ENCODE results near the gene ICAM1. TPM values are rescaled to one million over a fixed set of nuclear protein-coding genes. Genes with fewer than 3 reads are reported as not detected.
"Not testable (repeated sequence)": the region's sequence is repeated elsewhere in the genome, so short reads cannot be mapped to it uniquely, and the experiment has no call there.

The ICAM1 gene
- polyA plus RNA-seq (ENCODE audit: insufficient read length in 4 of 4), result 10 to 100 TPM in 1 of 4 donors, 1 to 10 TPM in 3; 5.8 to 10.3 (median 7.3) TPM

GRCh38 chr19:10270616-10271394 is at the start of gene ICAM1:
TSS of gene ICAM1 (plus strand) at chr19:10271120. CDS start at chr19:10271160, 40 bp downstream.
- DNase-seq (ENCODE audit: low read depth in 4 of 4, low spot score in 3 of 4), result no peak

DNA sequence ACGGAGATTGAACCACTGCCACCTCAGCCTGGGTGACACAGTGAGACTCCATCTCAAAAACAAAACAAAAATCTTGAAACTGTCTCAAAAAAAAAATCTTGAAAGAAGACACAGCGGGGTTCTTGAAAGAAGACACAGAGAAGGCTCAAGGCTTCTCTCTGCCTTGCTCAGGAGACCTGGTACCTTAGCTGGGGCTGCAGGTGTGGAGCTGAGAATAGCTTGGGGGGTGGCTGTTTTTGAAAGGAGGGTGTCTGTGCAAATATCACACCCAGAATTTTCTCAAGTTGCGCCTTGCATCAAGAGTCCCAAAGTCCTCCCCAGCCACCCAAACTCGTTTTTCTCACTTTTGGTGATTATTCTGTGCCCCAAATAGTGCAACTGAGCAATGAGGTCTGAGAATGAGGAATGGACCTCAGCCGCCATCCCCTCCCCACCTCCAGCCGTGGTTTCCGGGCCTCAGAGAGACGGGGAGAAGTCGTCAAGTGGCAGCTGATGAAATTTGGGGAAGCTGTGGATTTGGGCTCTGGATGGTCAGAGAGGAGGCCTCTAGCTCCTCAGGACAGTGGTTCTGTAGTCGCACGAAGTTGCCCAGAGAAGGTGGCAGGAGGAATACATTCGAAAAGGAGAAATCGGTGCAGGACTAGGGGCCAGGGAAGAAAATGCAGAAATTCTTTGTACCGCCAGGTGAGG is 48.6 kb upstream of the ICAM1 start:
- DNase-seq (ENCODE audit: low read depth in 4 of 4, low spot score in 3 of 4), result no peak

DNA sequence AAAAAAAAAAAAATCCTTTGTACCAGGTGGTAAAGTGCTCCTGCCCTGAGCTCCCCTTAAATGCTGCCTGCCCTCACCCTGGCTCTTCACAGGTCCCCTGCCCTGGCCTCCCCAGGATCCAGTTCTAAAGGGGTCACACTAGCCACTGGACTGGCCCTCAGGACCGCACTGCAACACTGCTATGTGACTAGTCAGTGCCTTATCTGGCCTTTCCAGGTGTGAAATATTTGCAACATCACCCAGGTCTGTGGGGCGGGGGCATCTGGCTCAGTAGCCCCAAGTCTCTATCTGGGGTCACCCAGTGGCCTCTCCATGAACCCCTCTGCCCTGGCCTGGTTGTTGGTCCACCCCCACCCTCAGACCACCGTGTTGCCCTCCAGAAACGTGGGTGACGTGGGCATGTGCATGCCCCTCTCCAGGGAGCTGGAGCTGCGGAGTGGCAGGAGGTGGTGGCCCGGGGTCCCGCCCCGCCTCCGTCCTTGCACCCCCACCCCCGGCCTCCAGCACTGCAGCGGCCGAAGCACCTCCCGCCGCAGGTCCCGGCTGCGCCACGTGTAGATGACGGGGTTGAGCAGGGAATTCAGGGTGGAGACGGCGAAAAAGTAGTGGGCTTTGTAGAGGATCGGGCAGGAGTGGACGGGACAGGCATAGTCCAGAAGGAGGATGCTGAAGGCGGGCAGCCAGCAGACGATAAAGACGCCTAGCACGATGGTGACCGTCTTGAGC is 47.3 kb upstream of the ICAM1 start:
- DNase-seq (ENCODE audit: low read depth in 4 of 4, low spot score in 3 of 4), result no peak

GRCh38 chr19:10224337-10224736 is 46.6 kb upstream of the ICAM1 start:
- no peak for DNase-seq (ENCODE audit: low read depth in 4 of 4, low spot score in 3 of 4)

DNA sequence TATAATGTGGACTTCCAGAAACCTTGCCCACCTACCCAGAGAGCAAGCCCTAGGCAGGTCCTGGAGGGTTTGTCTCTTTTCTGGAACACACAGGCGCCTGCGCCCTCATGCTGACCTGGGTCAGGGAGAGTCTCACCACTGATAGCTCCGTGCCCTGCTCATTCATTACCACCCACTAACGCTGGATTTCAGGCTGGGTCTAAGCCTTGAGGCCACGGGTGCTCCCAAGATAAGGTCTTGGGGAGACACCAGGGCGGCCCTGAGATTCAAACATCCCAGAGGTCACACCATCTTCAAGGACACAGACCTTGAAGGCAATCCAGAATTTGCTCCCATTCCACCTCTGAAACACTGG is 44.9 kb upstream of the ICAM1 start:
- DNase-seq (ENCODE audit: low read depth in 4 of 4, low spot score in 3 of 4), result no peak

DNA sequence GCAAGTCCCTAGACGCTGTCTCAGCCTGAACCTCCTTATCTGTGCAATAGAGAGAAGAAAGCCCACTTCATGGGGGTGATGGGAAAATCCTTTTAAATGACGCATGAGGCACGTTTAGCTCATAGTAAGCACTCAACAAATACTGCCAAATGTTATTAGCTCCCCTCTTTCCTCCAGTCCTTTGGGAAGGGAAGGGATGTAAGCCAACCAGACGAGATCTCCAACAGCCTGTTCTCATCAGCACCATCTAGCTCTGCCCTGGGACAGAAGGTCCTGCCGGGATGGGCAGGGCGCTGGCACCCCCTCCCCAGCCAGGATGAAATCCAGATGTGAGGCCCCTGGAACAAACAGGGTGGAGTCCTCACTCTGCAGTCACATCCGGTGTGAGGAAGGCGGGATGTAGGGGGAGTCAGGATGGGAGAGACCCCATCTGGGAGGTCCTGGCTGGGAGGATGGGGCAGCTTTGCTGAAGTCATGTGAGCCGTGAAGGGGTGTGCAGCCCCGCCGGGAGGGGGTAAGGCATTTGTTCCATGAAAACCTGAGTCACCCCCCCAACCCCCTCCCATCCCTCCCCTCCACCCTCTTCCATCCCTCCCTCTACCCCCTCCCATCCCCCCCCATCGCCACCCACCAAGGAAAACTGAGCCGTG is 44.4 kb upstream of the ICAM1 start:
- peak in 3 of 4 donors; percentile 64 to 78 (median 74) for DNase-seq (ENCODE audit: low read depth in 4 of 4, low spot score in 3 of 4)

DNA sequence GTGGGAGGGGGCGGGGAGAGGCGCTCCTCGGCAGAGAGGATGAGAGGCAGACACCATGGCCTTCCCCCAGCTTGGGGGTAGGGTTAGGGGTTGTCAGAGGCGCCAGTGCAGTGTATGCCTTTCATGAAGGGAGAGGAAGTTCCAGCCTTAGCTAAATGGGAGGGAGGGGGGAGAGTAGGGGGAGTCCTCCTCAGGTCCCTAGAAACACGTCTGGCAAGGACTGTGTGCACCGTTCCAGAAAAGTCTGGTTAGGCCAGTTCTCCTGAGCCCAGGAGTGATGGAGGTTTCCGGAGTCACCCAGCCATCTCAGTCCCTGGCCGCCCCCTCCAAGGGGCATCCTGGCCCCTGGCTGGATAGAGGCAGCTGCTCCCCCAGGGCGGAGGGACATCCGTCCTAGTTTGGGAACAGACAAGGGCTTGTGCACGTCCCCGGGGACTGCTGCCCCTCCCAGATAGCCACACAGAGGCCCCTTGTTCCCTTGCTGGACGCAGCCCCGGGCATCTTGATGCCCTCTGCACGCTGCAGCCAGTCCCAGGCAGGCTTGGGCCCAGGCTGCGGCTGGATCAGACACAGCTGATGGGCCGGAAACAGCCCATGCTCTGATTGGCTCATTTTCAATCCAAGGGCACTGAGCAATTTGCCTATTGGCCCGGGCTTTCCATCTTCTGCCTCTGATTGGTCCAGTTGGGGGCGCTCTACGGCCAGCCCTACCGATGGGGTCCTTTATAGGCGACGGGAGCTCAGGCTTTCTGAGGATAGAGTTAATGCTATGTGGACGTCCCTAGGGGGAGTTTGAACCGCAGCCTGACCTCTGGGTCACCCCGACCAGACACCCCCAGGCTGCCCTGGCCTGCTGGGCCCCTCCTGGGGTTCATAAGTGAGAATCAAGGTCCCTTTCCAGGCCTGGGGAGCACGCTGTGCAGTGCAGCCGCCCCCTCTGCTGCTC is 43.6 kb upstream of the ICAM1 start:
- DNase-seq (ENCODE audit: low read depth in 4 of 4, low spot score in 3 of 4), result peak in 3 of 4 donors; percentile 36 to 48 (median 48)

DNA sequence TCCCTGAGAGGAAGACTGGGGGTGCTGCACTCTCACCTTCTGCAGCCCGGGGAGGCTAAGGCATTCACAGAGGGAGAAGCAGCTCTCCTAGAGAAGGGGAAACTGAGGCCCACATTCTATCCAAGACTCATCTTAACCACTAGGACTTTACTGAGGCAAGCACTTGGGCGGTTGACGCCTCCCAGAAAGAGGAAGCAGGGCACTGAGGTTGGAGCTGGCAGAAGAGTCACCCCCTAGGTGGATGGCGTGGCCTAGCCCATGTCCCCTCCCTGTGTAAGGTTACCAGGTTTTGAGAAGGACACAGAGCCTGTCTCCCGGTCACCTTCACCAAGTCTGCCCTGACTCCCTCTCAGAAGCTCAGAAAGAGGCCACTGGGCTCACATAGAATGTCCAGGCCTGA is 42.5 kb upstream of the ICAM1 start:
- DNase-seq (ENCODE audit: low read depth in 4 of 4, low spot score in 3 of 4), result no peak

- DNase-seq (ENCODE audit: low read depth in 4 of 4, low spot score in 3 of 4), result no peak
These were observed 42.0 kb upstream of the ICAM1 start for GRCh38 chr19:10228920-10229319.

DNA sequence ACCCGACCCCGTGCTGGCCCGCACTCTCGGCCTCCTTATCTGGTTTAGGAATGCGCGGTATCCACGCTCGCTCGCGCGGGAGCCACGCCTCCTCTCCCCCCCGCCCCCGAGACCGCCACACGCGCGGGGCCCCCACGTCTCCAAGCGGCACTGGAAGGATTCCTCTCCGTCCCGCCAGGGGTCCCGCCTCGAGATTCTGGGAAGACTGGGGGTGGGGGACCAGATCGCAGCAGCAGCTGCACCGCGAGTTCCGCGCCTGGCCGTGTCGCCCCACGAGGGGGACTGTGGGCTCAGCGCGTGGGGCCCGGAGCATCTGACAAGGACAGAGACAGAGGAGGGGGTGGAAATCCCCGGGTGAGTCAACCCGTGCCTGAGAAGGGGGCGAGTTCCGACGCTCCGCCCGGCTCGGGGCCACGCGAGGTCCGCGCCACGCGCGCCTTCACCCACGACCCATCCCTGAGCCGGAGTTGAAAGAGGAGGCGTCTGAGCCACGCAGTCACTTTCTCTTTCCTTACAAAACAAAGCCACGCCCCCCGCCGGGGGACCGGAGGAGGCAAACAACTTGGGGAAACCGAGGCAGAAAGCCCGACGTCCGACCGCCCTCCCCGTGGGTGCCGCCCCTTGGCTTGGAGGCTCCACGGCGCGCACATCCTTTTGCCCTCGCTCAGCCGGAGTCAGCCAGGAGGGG is 40.6 kb upstream of the ICAM1 start:
- DNase-seq (ENCODE audit: low read depth in 4 of 4, low spot score in 3 of 4), result peak in 1 of 4 donors; percentile 14

DNA sequence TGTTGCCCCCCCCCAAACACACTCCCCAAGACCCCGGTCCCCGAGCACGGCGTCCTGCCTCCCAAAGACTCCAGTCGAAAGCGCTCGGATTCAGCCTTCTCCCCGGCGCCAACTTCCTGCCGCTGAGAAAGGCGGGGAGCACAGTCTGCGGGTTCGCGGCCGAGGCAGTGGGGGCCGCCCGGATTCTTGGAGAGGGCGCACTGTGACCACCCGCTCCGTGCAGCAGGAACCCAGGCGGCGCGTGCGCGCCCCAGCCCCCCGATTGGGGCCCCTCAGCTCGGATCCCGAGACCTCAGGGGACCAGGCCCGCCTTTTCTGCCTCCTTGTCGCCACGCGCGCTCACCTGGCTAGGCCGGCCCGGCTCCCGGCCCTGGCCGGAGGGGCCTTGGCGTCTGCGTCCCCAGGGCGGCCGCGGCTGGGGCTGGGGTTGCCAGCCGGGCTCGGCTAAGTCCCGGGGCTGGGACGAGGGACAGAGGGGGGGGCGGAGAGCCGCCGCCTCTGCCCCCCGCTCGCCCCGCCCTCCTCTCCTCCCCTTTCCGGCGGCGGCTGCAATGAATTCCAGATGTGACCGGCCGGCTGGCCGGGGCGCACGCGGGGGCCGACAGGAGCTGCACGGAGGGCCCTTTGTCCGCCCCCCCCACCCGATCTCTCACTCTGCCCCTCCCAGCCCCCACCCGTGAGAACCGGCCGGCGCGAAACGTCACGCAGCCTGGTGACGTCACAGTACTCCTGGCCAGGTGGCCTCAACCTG is 39.9 kb upstream of the ICAM1 start, which contains the start of gene S1PR2:
Gene S1PR2 (minus strand): TSS at position 471 of the 751 bp plus-strand sequence. CDS start 6,426 bp downstream, outside the sequence.
- peak in 2 of 4 donors; percentile 41 to 54 for DNase-seq (ENCODE audit: low read depth in 4 of 4, low spot score in 3 of 4)

DNA sequence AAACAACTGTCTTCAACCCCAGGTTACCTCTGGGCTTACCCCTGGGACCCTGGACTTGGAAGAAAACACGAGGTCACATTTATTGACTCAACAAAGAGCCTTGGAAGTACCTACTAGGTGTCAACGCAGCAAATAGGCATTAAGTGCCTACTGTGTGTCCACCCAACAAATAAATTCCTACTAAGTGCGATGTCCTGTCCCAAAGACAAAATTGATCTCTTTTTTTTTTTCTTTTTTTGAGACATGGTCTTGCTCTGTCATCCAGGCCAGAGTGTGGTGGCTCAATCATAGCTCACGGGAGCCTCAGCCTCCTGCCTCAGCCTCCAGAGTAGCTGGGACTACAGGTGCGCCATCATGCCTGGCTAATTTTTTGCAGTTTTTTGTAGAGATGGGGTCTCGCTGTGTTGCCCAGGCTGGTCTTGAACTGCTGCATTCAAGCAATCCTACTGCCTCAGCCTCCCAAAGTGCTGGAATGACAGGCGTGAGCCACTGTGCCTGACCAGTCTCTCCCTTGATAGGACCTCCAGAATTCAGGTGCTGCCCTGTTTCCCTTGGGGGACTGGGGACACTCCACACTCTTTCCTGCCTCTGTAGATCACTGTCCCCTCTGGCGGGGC is 39.2 kb upstream of the ICAM1 start:
- no peak for DNase-seq (ENCODE audit: low read depth in 4 of 4, low spot score in 3 of 4)

DNA sequence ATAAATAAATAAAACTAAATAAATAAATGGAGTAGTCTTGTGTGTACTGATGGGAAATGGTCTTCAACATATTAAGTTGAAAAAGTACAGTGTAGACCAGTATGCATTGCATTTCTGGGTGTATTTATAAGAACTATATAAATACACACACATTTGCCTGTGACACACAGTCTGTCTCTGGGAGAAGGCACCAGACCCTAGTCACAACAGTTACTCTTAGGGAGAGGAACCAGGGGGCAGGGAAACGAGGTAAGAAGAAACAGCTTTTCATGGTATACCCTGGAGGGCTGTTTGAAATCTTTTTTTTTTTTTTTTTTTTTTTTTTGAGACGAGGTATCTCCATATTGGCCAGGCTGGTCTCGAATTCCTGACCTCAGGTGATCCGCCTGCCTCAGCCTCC is 37.0 kb upstream of the ICAM1 start:
- DNase-seq (ENCODE audit: low read depth in 4 of 4, low spot score in 3 of 4), result no peak

GRCh38 chr19:10235003-10235402 is 35.9 kb upstream of the ICAM1 start:
- DNase-seq (ENCODE audit: low read depth in 4 of 4, low spot score in 3 of 4), result no peak

- DNase-seq (ENCODE audit: low read depth in 4 of 4, low spot score in 3 of 4), result not testable (repeated sequence)
These were observed 35.5 kb upstream of the ICAM1 start for GRCh38 chr19:10235409-10235808.

- no peak for DNase-seq (ENCODE audit: low read depth in 4 of 4, low spot score in 3 of 4)
These were observed 33.2 kb upstream of the ICAM1 start for GRCh38 chr19:10237702-10238101.

DNA sequence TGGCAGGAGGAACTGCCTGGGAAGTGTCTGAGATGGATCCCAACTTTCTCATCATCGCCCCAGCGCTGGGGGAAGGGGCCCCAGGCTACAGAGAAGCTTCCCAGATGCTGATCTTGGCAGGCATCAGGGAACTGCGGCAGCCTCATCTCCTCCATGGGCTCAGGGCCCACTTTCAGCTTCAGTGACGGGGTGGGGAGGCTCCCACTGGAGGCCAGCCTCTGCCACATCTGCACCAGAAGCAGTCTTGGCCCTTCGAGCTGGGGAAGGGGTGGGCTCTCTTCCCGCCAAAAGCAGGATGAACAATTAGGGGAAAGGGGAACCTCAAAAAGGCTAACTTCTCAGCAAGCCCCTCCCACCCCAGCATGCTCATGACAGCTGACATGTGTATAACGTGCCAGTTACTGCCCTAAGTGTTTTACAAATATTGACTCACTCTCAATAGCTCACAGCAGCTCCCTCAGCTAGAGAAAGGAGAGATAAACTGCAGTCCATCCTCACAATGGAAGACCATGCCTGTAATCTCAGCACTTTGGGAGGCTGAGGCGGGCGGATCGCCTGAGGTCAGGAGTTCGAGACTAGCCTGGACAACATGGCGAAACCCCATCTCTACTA is 32.6 kb upstream of the ICAM1 start:
- DNase-seq (ENCODE audit: low read depth in 4 of 4, low spot score in 3 of 4), result peak in 2 of 4 donors; percentile 31 to 41

All from left renal pelvis (tissue), 4 donors.